ENCODE measurements around the gene NRIP2.

DNA sequence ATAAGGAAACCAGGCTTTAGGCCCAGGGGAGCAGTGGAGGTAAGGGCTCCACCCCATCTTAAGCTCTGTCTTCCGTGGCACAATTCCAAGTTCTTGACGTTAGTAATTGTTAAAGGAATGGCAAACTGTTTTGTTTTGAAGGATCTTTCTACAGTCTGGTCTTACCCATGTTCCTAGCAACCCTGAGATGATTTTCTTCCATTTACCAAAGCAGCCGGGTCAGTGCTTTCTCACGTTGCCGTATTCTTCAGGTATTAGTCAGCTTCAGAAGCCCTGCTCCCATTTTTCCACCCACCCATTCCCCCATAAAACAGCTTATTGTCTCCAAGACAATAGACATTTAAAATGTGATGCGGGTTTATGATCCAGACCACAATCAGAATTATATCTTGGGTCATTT lies 10.3 kb downstream of the NRIP2 start:
- TF ChIP-seq EZH2phosphoT487 (IDR thresholded peaks at IDR 0.05; ENCODE audit: insufficient read depth, low read depth) (no peak), EZH2 (IDR thresholded peaks at IDR 0.05; ENCODE audit: insufficient read depth, poor library complexity, severe bottlenecking) (no peak)

Data from GM23248 (cell line).